ENCODE results near the gene KRR1.
"Not testable (repeated sequence)": the region's sequence is repeated elsewhere in the genome, so short reads cannot be mapped to it uniquely, and the experiment has no call there.

Gene KRR1

GRCh38 chr12:75476071-75476470 lies 35.3 kb downstream of the KRR1 start:
- no peak for DNase-seq (ENCODE audit: low spot score)

GRCh38 chr12:75474116-75474515 lies 37.3 kb downstream of the KRR1 start:
- no peak for DNase-seq (ENCODE audit: low spot score)

GRCh38 chr12:75471902-75472890 lies 39.2 kb downstream of the KRR1 start:
- no peak for DNase-seq (ENCODE audit: low spot score)

GRCh38 chr12:75460204-75460603 lies 51.2 kb downstream of the KRR1 start:
- no peak for DNase-seq (ENCODE audit: low spot score)

GRCh38 chr12:75459755-75460154 lies 51.7 kb downstream of the KRR1 start:
- DNase-seq (ENCODE audit: low spot score) = no peak

- DNase-seq (ENCODE audit: low spot score) = not testable (repeated sequence)
Measured at GRCh38 chr12:75457866-75458265, 53.5 kb downstream of the KRR1 start.

- peak; percentile 8 for DNase-seq (ENCODE audit: low spot score)
Measured at GRCh38 chr12:75457191-75457590, 54.2 kb downstream of the KRR1 start.

GRCh38 chr12:75455839-75456238 lies 55.6 kb downstream of the KRR1 start:
- no peak for DNase-seq (ENCODE audit: low spot score)

- no peak for DNase-seq (ENCODE audit: low spot score)
Measured at GRCh38 chr12:75452675-75453330, 58.6 kb downstream of the KRR1 start.

- no peak for DNase-seq (ENCODE audit: low spot score)
Measured at GRCh38 chr12:75447691-75448393, 63.6 kb downstream of the KRR1 start.

GRCh38 chr12:75446857-75447256 lies 64.6 kb downstream of the KRR1 start:
- no peak for DNase-seq (ENCODE audit: low spot score)

- DNase-seq (ENCODE audit: low spot score) = not testable (repeated sequence)
Measured at GRCh38 chr12:75445137-75445507, 66.3 kb downstream of the KRR1 start.

- DNase-seq (ENCODE audit: low spot score) = no peak
Measured at GRCh38 chr12:75444429-75445136, 66.8 kb downstream of the KRR1 start.

GRCh38 chr12:75443709-75444108 lies 67.7 kb downstream of the KRR1 start:
- no peak for DNase-seq (ENCODE audit: low spot score)

GRCh38 chr12:75442454-75442853 lies 69.0 kb downstream of the KRR1 start:
- DNase-seq (ENCODE audit: low spot score) = not testable (repeated sequence)

GRCh38 chr12:75441687-75442449 lies 69.5 kb downstream of the KRR1 start:
- DNase-seq (ENCODE audit: low spot score) = not testable (repeated sequence)
